ENCODE results near the gene TRIP10. TPM values are rescaled to one million over a fixed set of nuclear protein-coding genes. Genes with fewer than 3 reads are reported as not detected.

The TRIP10 gene
- total RNA-seq, 2 donors from 2014 or later, result 111 to 116 TPM

DNA sequence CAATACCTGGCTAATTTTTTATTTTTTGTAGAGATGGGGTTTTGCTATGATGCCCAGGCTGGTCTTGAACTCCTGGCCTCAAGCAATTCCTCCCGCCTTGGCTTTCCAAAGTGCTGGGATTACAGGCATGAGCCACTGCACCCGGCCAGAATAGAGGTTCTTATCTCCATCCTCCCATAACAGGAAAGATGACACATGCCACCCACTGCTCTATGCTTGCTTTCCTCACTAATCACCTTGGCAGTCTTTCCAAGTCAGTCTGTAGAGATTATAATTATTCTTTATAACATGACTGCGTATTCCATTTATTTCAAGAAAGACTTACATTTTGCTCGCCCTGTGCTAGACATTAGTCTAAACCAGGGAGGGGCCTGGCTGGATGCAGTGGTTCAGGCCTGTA lies 39.7 kb downstream of the TRIP10 start:
- H3K4me1 ChIP-seq (ENCODE audit: control insufficient read depth, insufficient read depth, low read length), result no peaks in the 10 kb centered on the region
- H3K4me3 Mint-ChIP-seq, result no peak overlapping the region
- H3K9me3 ChIP-seq (ENCODE audit: control insufficient read depth, low read length), result no peaks in the 10 kb centered on the region
- TF ChIP-seq, protein P1, sequence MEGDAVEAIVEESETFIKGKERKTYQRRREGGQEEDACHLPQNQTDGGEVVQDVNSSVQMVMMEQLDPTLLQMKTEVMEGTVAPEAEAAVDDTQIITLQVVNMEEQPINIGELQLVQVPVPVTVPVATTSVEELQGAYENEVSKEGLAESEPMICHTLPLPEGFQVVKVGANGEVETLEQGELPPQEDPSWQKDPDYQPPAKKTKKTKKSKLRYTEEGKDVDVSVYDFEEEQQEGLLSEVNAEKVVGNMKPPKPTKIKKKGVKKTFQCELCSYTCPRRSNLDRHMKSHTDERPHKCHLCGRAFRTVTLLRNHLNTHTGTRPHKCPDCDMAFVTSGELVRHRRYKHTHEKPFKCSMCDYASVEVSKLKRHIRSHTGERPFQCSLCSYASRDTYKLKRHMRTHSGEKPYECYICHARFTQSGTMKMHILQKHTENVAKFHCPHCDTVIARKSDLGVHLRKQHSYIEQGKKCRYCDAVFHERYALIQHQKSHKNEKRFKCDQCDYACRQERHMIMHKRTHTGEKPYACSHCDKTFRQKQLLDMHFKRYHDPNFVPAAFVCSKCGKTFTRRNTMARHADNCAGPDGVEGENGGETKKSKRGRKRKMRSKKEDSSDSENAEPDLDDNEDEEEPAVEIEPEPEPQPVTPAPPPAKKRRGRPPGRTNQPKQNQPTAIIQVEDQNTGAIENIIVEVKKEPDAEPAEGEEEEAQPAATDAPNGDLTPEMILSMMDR (conservative IDR thresholded peaks at IDR 0.05), result no peak
- no peaks in the 10 kb centered on the region for H3K36me3 ChIP-seq (ENCODE audit: control insufficient read depth, insufficient read depth, low read length)
- DNase-seq, result no peak
- H3K4me1 Mint-ChIP-seq, result no peaks in the 10 kb centered on the region
- WGBS, 2 experiments (ENCODE audit: insufficient coverage in 1 of 2, insufficient read length in 1 of 2), result 79 to 80% methylated on average over 2 to 4 of the region's 4 CpGs
- no peaks in the 10 kb centered on the region for H3K9me3 Mint-ChIP-seq
- H3K27ac Mint-ChIP-seq, result no peak overlapping the region
- H3K27me3 ChIP-seq (ENCODE audit: control insufficient read depth, insufficient read depth, low read length, poor library complexity, severe bottlenecking), result no peaks in the 10 kb centered on the region
- no peak overlapping the region for H3K9ac ChIP-seq (ENCODE audit: extremely low read depth, low read length, poor library complexity, severe bottlenecking)
- no peaks in the 10 kb centered on the region for H3K36me3 Mint-ChIP-seq (ENCODE audit: low read depth)
- H3K27me3 Mint-ChIP-seq (ENCODE audit: insufficient read depth), result peaks cover 4% of the 10 kb centered on the region
- H3K27ac ChIP-seq (ENCODE audit: low read depth, low read length), result no peak overlapping the region
- H3K4me3 ChIP-seq (ENCODE audit: low read length), result no peak overlapping the region

DNA sequence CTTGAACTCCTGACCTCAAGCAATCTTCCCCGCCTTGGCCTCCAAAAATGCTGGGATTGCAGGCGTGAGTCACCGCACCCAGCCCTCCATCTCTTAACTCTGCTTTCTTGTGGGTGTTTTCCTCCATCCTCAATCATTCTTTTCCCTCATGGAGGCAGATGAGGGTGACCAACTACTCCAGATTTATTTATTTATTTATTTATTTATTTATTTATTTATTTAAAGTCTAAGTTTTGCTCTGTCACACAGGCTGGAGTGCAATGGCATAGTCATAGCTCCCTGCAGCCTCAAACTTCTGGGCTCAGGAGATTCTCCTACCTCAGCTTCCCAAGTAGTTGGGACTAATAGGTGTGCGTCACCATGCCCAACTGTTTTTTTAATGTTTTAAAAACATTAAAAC lies 47.9 kb downstream of the TRIP10 start:
- peaks cover 8% of the 10 kb centered on the region for H3K27me3 Mint-ChIP-seq (ENCODE audit: insufficient read depth)
- H3K4me1 ChIP-seq (ENCODE audit: control insufficient read depth, insufficient read depth, low read length), result no peaks in the 10 kb centered on the region
- H3K4me1 Mint-ChIP-seq, result no peaks in the 10 kb centered on the region
- no peaks in the 10 kb centered on the region for H3K27me3 ChIP-seq (ENCODE audit: control insufficient read depth, insufficient read depth, low read length, poor library complexity, severe bottlenecking)
- 70 to 86% methylated on average over 2 to 4 of the region's 4 CpGs for WGBS, 2 experiments (ENCODE audit: insufficient coverage in 1 of 2, insufficient read length in 1 of 2)
- no peak overlapping the region for H3K4me3 ChIP-seq (ENCODE audit: low read length)
- H3K9me3 Mint-ChIP-seq, result peaks cover 39% of the 10 kb centered on the region
- no peaks in the 10 kb centered on the region for H3K36me3 ChIP-seq (ENCODE audit: control insufficient read depth, insufficient read depth, low read length)
- no peak overlapping the region for H3K27ac Mint-ChIP-seq
- no peak overlapping the region for H3K9ac ChIP-seq (ENCODE audit: extremely low read depth, low read length, poor library complexity, severe bottlenecking)
- peaks cover 23% of the 10 kb centered on the region for H3K9me3 ChIP-seq (ENCODE audit: control insufficient read depth, low read length)
- H3K36me3 Mint-ChIP-seq (ENCODE audit: low read depth), result no peaks in the 10 kb centered on the region
- no peak for DNase-seq
- TF ChIP-seq, protein P1 (conservative IDR thresholded peaks at IDR 0.05), result no peak
- no peak overlapping the region for H3K27ac ChIP-seq (ENCODE audit: low read depth, low read length)
- H3K4me3 Mint-ChIP-seq, result no peak overlapping the region

DNA sequence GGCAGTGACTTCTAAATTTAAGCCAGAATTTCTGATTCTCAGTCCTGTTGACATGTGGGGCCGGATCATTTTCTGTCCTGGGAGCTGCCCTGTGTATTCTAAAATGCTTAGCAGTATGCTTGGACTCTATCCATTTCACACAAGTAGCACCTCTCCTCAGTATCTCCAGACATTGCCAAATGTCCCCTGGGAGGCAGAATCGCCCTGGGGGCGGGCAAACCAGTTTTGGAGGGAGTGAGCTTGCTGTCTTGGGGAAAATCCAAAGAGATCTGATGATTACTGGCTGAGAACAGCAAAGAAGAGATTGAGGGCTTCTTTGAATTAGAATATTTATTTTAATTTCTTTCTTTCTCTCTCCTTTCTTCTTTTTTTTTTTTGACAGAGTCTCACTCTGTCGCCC lies 49.4 kb downstream of the TRIP10 start:
- no peak overlapping the region for H3K4me3 ChIP-seq (ENCODE audit: low read length)
- peaks cover 52% of the 10 kb centered on the region for H3K9me3 Mint-ChIP-seq
- H3K4me1 ChIP-seq (ENCODE audit: control insufficient read depth, insufficient read depth, low read length), result no peaks in the 10 kb centered on the region
- peaks cover 8% of the 10 kb centered on the region for H3K27me3 Mint-ChIP-seq (ENCODE audit: insufficient read depth)
- H3K4me1 Mint-ChIP-seq, result no peaks in the 10 kb centered on the region
- H3K27ac Mint-ChIP-seq, result no peak overlapping the region
- H3K27me3 ChIP-seq (ENCODE audit: control insufficient read depth, insufficient read depth, low read length, poor library complexity, severe bottlenecking), result no peaks in the 10 kb centered on the region
- H3K9ac ChIP-seq (ENCODE audit: extremely low read depth, low read length, poor library complexity, severe bottlenecking), result no peak overlapping the region
- DNase-seq, result no peak
- TF ChIP-seq, protein P1 (conservative IDR thresholded peaks at IDR 0.05), result no peak
- no peaks in the 10 kb centered on the region for H3K36me3 ChIP-seq (ENCODE audit: control insufficient read depth, insufficient read depth, low read length)
- H3K9me3 ChIP-seq (ENCODE audit: control insufficient read depth, low read length), result peaks cover 34% of the 10 kb centered on the region
- WGBS, 2 experiments (ENCODE audit: insufficient coverage in 1 of 2, insufficient read length in 1 of 2), result 55 to 100% methylated on average over 1 to 4 of the region's 4 CpGs
- H3K36me3 Mint-ChIP-seq (ENCODE audit: low read depth), result no peaks in the 10 kb centered on the region
- no peak overlapping the region for H3K27ac ChIP-seq (ENCODE audit: low read depth, low read length)
- no peak overlapping the region for H3K4me3 Mint-ChIP-seq

Measured in endodermal cell (in vitro differentiated cells).